Jurkat, Clone E6-1 (cell line): Measurements from ENCODE around the gene EML6.
A peak's percentile ranks its signal among the peaks of the same experiment; 100 is the strongest.

Experiments
- DNase-seq: peaks from one replicate; pipeline ENCODE4 v3.0.0-alpha.2; 2011; ENCODE audit warnings: low read depth, low spot score
- H3K4me3 ChIP-seq: 2 replicates; pipeline ENCODE4 v1.5.1; 2011; ENCODE audit warnings: mild to moderate bottlenecking, low read length, control low read depth, moderate library complexity

Gene EML6

GRCh38 chr2:54897420-54898310 lies 174.2 kb downstream of the EML6 start:
- H3K4me3 ChIP-seq = peak overlapping the region; percentile 28
- DNase-seq = peak; percentile 75

GRCh38 chr2:54898456-54899226 lies 175.2 kb downstream of the EML6 start:
- DNase-seq = no peak
- H3K4me3 ChIP-seq = no peak overlapping the region

- DNase-seq = no peak
- no peak overlapping the region for H3K4me3 ChIP-seq
Measured at GRCh38 chr2:54899576-54900200, 176.2 kb downstream of the EML6 start.

GRCh38 chr2:54901224-54901986 lies 177.9 kb downstream of the EML6 start:
- no peak overlapping the region for H3K4me3 ChIP-seq
- DNase-seq = no peak

- H3K4me3 ChIP-seq = no peak overlapping the region
- no peak for DNase-seq
Measured at GRCh38 chr2:54902763-54903162, 179.3 kb downstream of the EML6 start.

- no peak overlapping the region for H3K4me3 ChIP-seq
- DNase-seq = no peak
Measured at GRCh38 chr2:54903736-54904554, 180.5 kb downstream of the EML6 start.

GRCh38 chr2:54904836-54905235 lies 181.4 kb downstream of the EML6 start:
- H3K4me3 ChIP-seq = no peak overlapping the region
- no peak for DNase-seq

GRCh38 chr2:54906716-54907115 lies 183.3 kb downstream of the EML6 start:
- no peak for DNase-seq
- H3K4me3 ChIP-seq = no peak overlapping the region

GRCh38 chr2:54907663-54908062 lies 184.2 kb downstream of the EML6 start:
- H3K4me3 ChIP-seq = no peak overlapping the region
- DNase-seq = no peak

- DNase-seq = no peak
- H3K4me3 ChIP-seq = no peak overlapping the region
Measured at GRCh38 chr2:54908591-54908990, 185.1 kb downstream of the EML6 start.

- DNase-seq = no peak
- no peak overlapping the region for H3K4me3 ChIP-seq
Measured at GRCh38 chr2:54909001-54909400, 185.5 kb downstream of the EML6 start.

GRCh38 chr2:54912305-54912704 lies 188.8 kb downstream of the EML6 start:
- DNase-seq = no peak
- no peak overlapping the region for H3K4me3 ChIP-seq

- DNase-seq = no peak
- no peak overlapping the region for H3K4me3 ChIP-seq
Measured at GRCh38 chr2:54912893-54913292, 189.4 kb downstream of the EML6 start.

GRCh38 chr2:54914637-54915036 lies 191.2 kb downstream of the EML6 start:
- no peak overlapping the region for H3K4me3 ChIP-seq
- DNase-seq = no peak

- no peak overlapping the region for H3K4me3 ChIP-seq
- DNase-seq = no peak
Measured at GRCh38 chr2:54915101-54915500, 191.6 kb downstream of the EML6 start.

GRCh38 chr2:54916637-54917036 lies 193.2 kb downstream of the EML6 start:
- H3K4me3 ChIP-seq = no peak overlapping the region
- DNase-seq = no peak

GRCh38 chr2:54918647-54919280 lies 195.3 kb downstream of the EML6 start:
- DNase-seq = no peak
- no peak overlapping the region for H3K4me3 ChIP-seq

- H3K4me3 ChIP-seq = no peak overlapping the region
- DNase-seq = no peak
Measured at GRCh38 chr2:54920660-54921059, 197.2 kb downstream of the EML6 start.
